ENCODE results near the gene VCP. TPM values are rescaled to one million over a fixed set of nuclear protein-coding genes. Genes with fewer than 3 reads are reported as not detected.

VCP gene
- total RNA-seq, 1 donor from 2014 or later: 296 TPM

- ChIA-PET POLR2A (interaction anchor here (0.5 to 3.9 kb wide), 10 partner anchors 12 to 1299 kb away, joined by 3 to 47 read pairs (median 4); partner anchors contain the start of genes FANCG, PIGO, STOML2 and VCP), CTCF (interaction anchor here (1.0 to 6.8 kb wide), 4 partner anchors 19 to 362 kb away, joined by 3 to 37 read pairs (median 12); partner anchors contain the start of gene PIGO)
- ATAC-seq (ENCODE audit: low read depth) (no peak), DNase-seq (peak; percentile 30)
- Mint-ChIP-seq H3K27me3 (no peaks in the 10 kb centered on the region), H3K27ac (peak overlapping the region; percentile 94), H3K9me3 (no peaks in the 10 kb centered on the region), H3K4me3 (peak overlapping the region; percentile 96), H3K36me3 (ENCODE audit: low read depth) (no peaks in the 10 kb centered on the region), H3K4me1 (peaks cover 63% of the 10 kb centered on the region)
- intact Hi-C loops (cut with micrococcal nuclease): loop anchor here (1.0 to 10.0 kb wide), 6 partner anchors 468 to 1640 kb away; partner anchors contain the start of genes CREB3, FAM221B, GALT and MYORG
- TF ChIP-seq CTCF (IDR thresholded peaks at IDR 0.05): no peak
Observed at GRCh38 chr9:35114840-35115628, 42.6 kb upstream of the VCP start.

DNA sequence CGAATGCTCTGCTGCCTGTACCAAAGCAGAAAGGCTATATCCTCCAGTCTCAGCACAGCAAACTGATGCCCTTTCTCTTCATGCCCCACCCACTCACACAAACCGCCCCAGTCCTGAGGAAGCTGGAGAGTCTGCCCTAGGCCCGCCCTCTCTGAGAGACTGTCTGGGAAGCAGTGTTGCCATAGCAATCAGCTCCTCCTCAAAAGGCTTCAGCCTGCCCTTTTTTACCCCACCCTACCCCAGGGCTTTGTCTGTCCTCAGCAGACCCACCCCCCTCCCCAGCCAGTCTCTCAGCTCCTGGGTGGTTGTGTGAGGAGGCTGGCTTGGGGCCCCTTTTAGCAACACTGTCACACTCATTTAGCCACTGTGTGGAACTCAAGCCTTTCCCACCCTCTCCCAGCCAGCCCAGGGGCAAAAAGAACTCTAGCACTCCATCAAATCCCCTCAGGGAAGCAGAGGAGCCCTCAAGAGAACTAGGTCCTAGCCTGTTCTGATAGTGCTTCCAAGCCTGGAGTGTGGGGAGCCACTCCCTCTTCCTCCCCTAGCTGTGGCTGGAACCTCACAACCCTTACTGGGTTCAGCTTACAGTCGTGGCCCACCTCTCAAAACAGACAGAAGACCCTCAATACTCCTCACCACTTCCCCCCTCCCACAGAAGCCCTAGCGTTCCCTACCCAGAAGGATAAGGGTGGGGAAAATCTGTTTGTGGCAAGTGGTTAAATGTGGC is 41.9 kb upstream of the VCP start:
- Mint-ChIP-seq H3K27ac (peak overlapping the region; percentile 94), H3K27me3 (no peaks in the 10 kb centered on the region), H3K4me1 (peaks cover 67% of the 10 kb centered on the region), H3K9me3 (no peaks in the 10 kb centered on the region), H3K36me3 (ENCODE audit: low read depth) (no peaks in the 10 kb centered on the region), H3K4me3 (peak overlapping the region; percentile 96)
- ChIA-PET CTCF (interaction anchor here (1.0 to 6.8 kb wide), 4 partner anchors 18 to 362 kb away, joined by 3 to 37 read pairs (median 6); partner anchors contain the start of gene PIGO), POLR2A (interaction anchor here (1.1 to 3.9 kb wide), 4 partner anchors 11 to 644 kb away, joined by 4 to 47 read pairs (median 28); partner anchors contain the start of genes FANCG, STOML2 and VCP)
- intact Hi-C loops (cut with micrococcal nuclease): loop anchor here (5.0 to 10.0 kb wide), 4 partner anchors 467 to 1639 kb away; partner anchors contain the start of genes GALT, MYORG, NOL6 and RECK
- no peak for DNase-seq
- ATAC-seq (ENCODE audit: low read depth): no peak
- TF ChIP-seq CTCF (IDR thresholded peaks at IDR 0.05): no peak

DNA sequence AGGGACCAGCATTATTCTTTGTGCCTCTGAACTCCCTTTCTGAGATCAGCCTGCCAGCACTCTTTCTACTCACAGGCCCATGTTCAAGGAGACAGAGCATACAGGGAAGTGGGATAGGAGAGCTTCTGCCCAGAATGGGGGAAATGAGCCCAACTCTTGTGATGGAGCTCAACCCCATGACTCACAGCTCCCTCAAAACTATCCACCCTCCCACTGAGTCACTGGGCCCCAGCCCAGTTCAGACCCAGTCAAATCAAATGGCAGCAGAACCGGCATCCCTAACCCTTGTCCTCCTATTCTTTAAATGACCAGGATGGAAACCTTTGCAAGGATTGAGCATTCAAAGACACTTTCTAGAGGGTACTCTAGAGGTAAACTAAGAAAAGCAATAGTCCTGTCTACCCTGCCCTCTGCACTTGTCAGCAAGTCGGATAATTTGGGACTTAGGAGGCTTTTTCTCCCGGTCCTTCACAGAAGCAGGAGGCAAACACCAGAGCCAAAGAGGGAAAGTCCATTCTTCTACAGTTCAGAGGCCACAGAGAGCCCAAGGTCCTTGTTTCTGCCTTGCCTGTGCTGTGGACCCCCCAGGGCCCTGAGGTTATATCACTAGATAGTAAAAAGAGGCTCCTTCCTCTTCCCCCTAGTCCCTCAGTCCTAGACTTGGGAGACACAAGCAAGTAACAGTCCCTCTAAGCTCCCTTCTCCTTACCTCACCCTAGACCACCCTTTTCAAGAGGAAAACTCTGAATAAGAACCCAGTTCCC is 40.0 kb upstream of the VCP start:
- peak overlapping the region; percentile 83 for H3K4me3 Mint-ChIP-seq
- intact Hi-C loops (cut with micrococcal nuclease): loop anchor here (5.0 to 10.0 kb wide), 4 partner anchors 465 to 1638 kb away; partner anchors contain the start of genes GALT, MYORG, NOL6 and RECK
- H3K27ac Mint-ChIP-seq: peak overlapping the region; percentile 88
- TF ChIP-seq CTCF (IDR thresholded peaks at IDR 0.05): no peak
- no peak for ATAC-seq (ENCODE audit: low read depth)
- H3K4me1 Mint-ChIP-seq: peaks cover 67% of the 10 kb centered on the region
- POLR2A ChIA-PET: interaction anchor here (0.6 to 3.2 kb wide), 7 partner anchors 10 to 700 kb away, joined by 3 to 26 read pairs (median 8); partner anchors contain the start of genes FANCG, PIGO, SPAG8 and STOML2
- H3K36me3 Mint-ChIP-seq (ENCODE audit: low read depth): peaks cover 5% of the 10 kb centered on the region
- no peak for DNase-seq
- no peaks in the 10 kb centered on the region for H3K9me3 Mint-ChIP-seq
- CTCF ChIA-PET: interaction anchor here (0.9 kb wide), 1 partner anchor 16 kb away, joined by 3 read pairs; the partner anchor contains the start of gene PIGO
- no peaks in the 10 kb centered on the region for H3K27me3 Mint-ChIP-seq

GRCh38 chr9:35111001-35111933 is 38.8 kb upstream of the VCP start:
- CTCF ChIA-PET: interaction anchor here (0.7 to 1.3 kb wide), 3 partner anchors 14 to 211 kb away, joined by 3 to 5 read pairs (median 5); partner anchors contain the start of gene PIGO
- TF ChIP-seq CTCF (IDR thresholded peaks at IDR 0.05): no peak
- no peaks in the 10 kb centered on the region for H3K27me3 Mint-ChIP-seq
- ATAC-seq (ENCODE audit: low read depth): peak; percentile 81
- intact Hi-C loops (cut with micrococcal nuclease): loop anchor here (1.0 to 10.0 kb wide), 10 partner anchors 8 to 1636 kb away; partner anchors contain the start of genes DNAI1, DNAJB5, FAM219A and GALT
- no peaks in the 10 kb centered on the region for H3K9me3 Mint-ChIP-seq
- POLR2A ChIA-PET: interaction anchor here (0.7 to 3.2 kb wide), 8 partner anchors 9 to 701 kb away, joined by 3 to 26 read pairs (median 7); partner anchors contain the start of genes CCDC107, FANCG, PIGO and RMRP
- peak overlapping the region; percentile 88 for H3K27ac Mint-ChIP-seq
- peaks cover 62% of the 10 kb centered on the region for H3K4me1 Mint-ChIP-seq
- peak; percentile 86 for DNase-seq
- H3K36me3 Mint-ChIP-seq (ENCODE audit: low read depth): peaks cover 6% of the 10 kb centered on the region
- peak overlapping the region; percentile 83 for H3K4me3 Mint-ChIP-seq
